ENCODE data around the gene TPD52L3. TPM values are rescaled to one million over a fixed set of nuclear protein-coding genes. Genes with fewer than 3 reads are reported as not detected.

The TPD52L3 gene
- total RNA-seq, 1 experiment from 2014 or later = not detected

GRCh38 chr9:6355728-6356127 lies 27.6 kb downstream of the TPD52L3 start:
- no peak for TF ChIP-seq EZH2phosphoT487 (IDR thresholded peaks at IDR 0.05; ENCODE audit: borderline replicate concordance, low read length)
- TF ChIP-seq CTCF (conservative IDR thresholded peaks at IDR 0.05; ENCODE audit: low read depth, low read length) = no peak
- Histone ChIP-seq H2AFZ (ENCODE audit: low read length) (peak overlapping the region; percentile 60), H3K4me1 (ENCODE audit: insufficient read depth, low read length) (peaks cover 21% of the 10 kb centered on the region), H3K4me2 (ENCODE audit: low read length) (peak overlapping the region; percentile 60), H4K20me1 (ENCODE audit: low read length) (no peaks in the 10 kb centered on the region), H3K9me3 (ENCODE audit: low read length) (no peaks in the 10 kb centered on the region), H3K36me3 (ENCODE audit: low read depth, low read length) (no peaks in the 10 kb centered on the region), H3K27ac (ENCODE audit: low read length) (peak overlapping the region; percentile 44), H3K27me3 (ENCODE audit: low read length) (no peaks in the 10 kb centered on the region), H3K79me2 (ENCODE audit: low read length) (no peaks in the 10 kb centered on the region), H3K4me3 (ENCODE audit: low read length) (no peak overlapping the region), H3K9me2 (replicated peaks; ENCODE audit: low read length) (no peaks in the 10 kb centered on the region), H3K9ac (ENCODE audit: low read length) (0 out of 2 replicates have a peak overlapping the region, but pooled peaks have one; percentile 2), H3F3A (ENCODE audit: low read length, unreplicated experiment) (no peaks in the 10 kb centered on the region)
- BruUV-seq (replicated peaks) = no TSS peak
- CTCF ChIA-PET = interaction anchor here (0.8 kb wide), 1 partner anchor 211 kb away, joined by 4 read pairs; no protein-coding TSS in a partner anchor
- DNase-seq (peak; percentile 65), ATAC-seq (peak; percentile 74)
- intact Hi-C loops (cut with micrococcal nuclease) = loop anchor here (1.0 kb wide), 1 partner anchor 59 kb away; no protein-coding TSS in a partner anchor
- POLR2A ChIA-PET (ENCODE audit: unreplicated experiment) = interaction anchor here (0.6 kb wide), 1 partner anchor 16 kb away, joined by 3 read pairs; no protein-coding TSS in a partner anchor

GRCh38 chr9:6356441-6356840 lies 28.3 kb downstream of the TPD52L3 start:
- BruUV-seq (replicated peaks) = no TSS peak
- Histone ChIP-seq H3K27ac (ENCODE audit: low read length) (peak overlapping the region; percentile 44; the same call in 1 of the 2 replicates), H3K79me2 (ENCODE audit: low read length) (no peaks in the 10 kb centered on the region), H3K4me2 (ENCODE audit: low read length) (no peak overlapping the region), H3K9me2 (replicated peaks; ENCODE audit: low read length) (no peaks in the 10 kb centered on the region), H4K20me1 (ENCODE audit: low read length) (no peaks in the 10 kb centered on the region), H3K9ac (ENCODE audit: low read length) (no peak overlapping the region), H3K36me3 (ENCODE audit: low read depth, low read length) (no peaks in the 10 kb centered on the region), H3K4me1 (ENCODE audit: insufficient read depth, low read length) (peaks cover 21% of the 10 kb centered on the region), H2AFZ (ENCODE audit: low read length) (peak overlapping the region; percentile 60; the same call in 1 of the 2 replicates), H3F3A (ENCODE audit: low read length, unreplicated experiment) (no peaks in the 10 kb centered on the region), H3K9me3 (ENCODE audit: low read length) (no peaks in the 10 kb centered on the region), H3K27me3 (ENCODE audit: low read length) (no peaks in the 10 kb centered on the region), H3K4me3 (ENCODE audit: low read length) (no peak overlapping the region)
- POLR2A ChIA-PET (ENCODE audit: unreplicated experiment) = no interaction called here
- CTCF ChIA-PET = no interaction called here
- ATAC-seq (no peak), DNase-seq (no peak)
- intact Hi-C loops (cut with micrococcal nuclease) = no loop called here
- TF ChIP-seq EZH2phosphoT487 (IDR thresholded peaks at IDR 0.05; ENCODE audit: borderline replicate concordance, low read length) (no peak), EZH2 (IDR thresholded peaks at IDR 0.05; ENCODE audit: low read length, unreplicated experiment) (no peak), CTCF (conservative IDR thresholded peaks at IDR 0.05; ENCODE audit: low read depth, low read length) (no peak)

GRCh38 chr9:6356904-6357303 lies 28.7 kb downstream of the TPD52L3 start:
- CTCF ChIA-PET = no interaction called here
- ATAC-seq (no peak), DNase-seq (no peak)
- TF ChIP-seq CTCF (conservative IDR thresholded peaks at IDR 0.05; ENCODE audit: low read depth, low read length) (no peak), EZH2phosphoT487 (IDR thresholded peaks at IDR 0.05; ENCODE audit: borderline replicate concordance, low read length) (no peak), EZH2 (IDR thresholded peaks at IDR 0.05; ENCODE audit: low read length, unreplicated experiment) (no peak)
- no peaks in the 10 kb centered on the region for H4K20me1 ChIP-seq (ENCODE audit: low read length)
- no peaks in the 10 kb centered on the region for H3K79me2 ChIP-seq (ENCODE audit: low read length)
- H3K27me3 ChIP-seq (ENCODE audit: low read length) = no peaks in the 10 kb centered on the region
- POLR2A ChIA-PET (ENCODE audit: unreplicated experiment) = no interaction called here
- peaks cover 20% of the 10 kb centered on the region for H3K4me1 ChIP-seq (ENCODE audit: insufficient read depth, low read length)
- no peak overlapping the region for H3K27ac ChIP-seq (ENCODE audit: low read length)
- intact Hi-C loops (cut with micrococcal nuclease) = no loop called here
- H3K4me2 ChIP-seq (ENCODE audit: low read length) = no peak overlapping the region
- H3K9me2 ChIP-seq (replicated peaks; ENCODE audit: low read length) = no peaks in the 10 kb centered on the region
- no peak overlapping the region for H2AFZ ChIP-seq (ENCODE audit: low read length)
- H3K4me3 ChIP-seq (ENCODE audit: low read length) = no peak overlapping the region
- no peaks in the 10 kb centered on the region for H3K9me3 ChIP-seq (ENCODE audit: low read length)
- no TSS peak for BruUV-seq (replicated peaks)
- H3K9ac ChIP-seq (ENCODE audit: low read length) = no peak overlapping the region
- H3K36me3 ChIP-seq (ENCODE audit: low read depth, low read length) = no peaks in the 10 kb centered on the region
- H3F3A ChIP-seq (ENCODE audit: low read length, unreplicated experiment) = no peaks in the 10 kb centered on the region
